K562 (cell line): ENCODE results near the gene GGT5. TPM values are rescaled to one million over a fixed set of nuclear protein-coding genes. Genes with fewer than 3 reads are reported as not detected.
A peak's percentile ranks its signal among the peaks of the same experiment; 100 is the strongest.

ENCODE experiments used
- ARID2 ChIP-seq: fragments of 450-650 bp; IDR thresholded peaks from 2 replicates; pipeline ENCODE4 v1.6.1; 2017; ENCODE audit warnings: antibody characterized with exemption, mild to moderate bottlenecking
- CHCHD3 ChIP-seq: fragments of 250-450 bp; sonication (Bioruptor Pico); IDR thresholded peaks from 2 replicates; pipeline ENCODE4 v2.1.2; 2022; ENCODE audit warnings: mild to moderate bottlenecking
- FOSL1 ChIP-seq: fragments of 200-800 bp; sonication (Bioruptor generic); conservative IDR thresholded peaks from 2 replicates; pipeline ENCODE4 v1.6.1; 2016; ENCODE audit warnings: missing genetic modification characterization, missing compliant biosample characterization
- GATAD2A ChIP-seq: fragments of 450-650 bp; IDR thresholded peaks from 2 replicates; pipeline ENCODE4 v1.6.1; 2017
- L3MBTL2 ChIP-seq: fragments of 450-650 bp; IDR thresholded peaks from 2 replicates; pipeline ENCODE4 v1.6.1; 2016; ENCODE audit warnings: mild to moderate bottlenecking, moderate library complexity
- MTA2 ChIP-seq: fragments of 450-650 bp; IDR thresholded peaks from 2 replicates; pipeline ENCODE4 v1.6.1; 2016; ENCODE audit warnings: low read depth
- NFRKB ChIP-seq: fragments of 450-650 bp; IDR thresholded peaks from 2 replicates; pipeline ENCODE4 v1.6.1; 2016; ENCODE audit warnings: low read depth
- NFXL1 ChIP-seq: fragments of 450-650 bp; formaldehyde crosslinking; IDR thresholded peaks from 2 replicates; pipeline ENCODE4 v1.4.0; 2021; ENCODE audit warnings: mild to moderate bottlenecking
- PHF21A ChIP-seq: fragments of 450-650 bp; IDR thresholded peaks from 2 replicates; pipeline ENCODE4 v1.6.1; 2017; ENCODE audit warnings: low read depth, borderline replicate concordance
- POLR2AphosphoS2 ChIP-seq: IDR thresholded peaks from 2 replicates; pipeline ENCODE4 v1.6.1; 2012; ENCODE audit warnings: low read length, improper control_type of control experiment
- RAD21 ChIP-seq, 2 experiments: fragments of 250-450 bp in 1 of 2; fragments of 450-650 bp in 1 of 2; sonication (Bioruptor Pico) in 1 of 2; formaldehyde crosslinking in 1 of 2; IDR thresholded peaks in 1 of 2; conservative IDR thresholded peaks in 1 of 2; 2 replicates each; pipeline versions ENCODE4 v1.4.0 to v1.8.0; 2020 to 2022; ENCODE audit warnings: mild to moderate bottlenecking in 2 of 2, moderate library complexity in 1 of 2
- SAFB ChIP-seq: fragments of 200-400 bp; formaldehyde crosslinking; IDR thresholded peaks from 2 replicates; pipeline ENCODE4 v1.6.1; 2017; ENCODE audit warnings: low read depth, low read length, borderline replicate concordance
- SRSF9 ChIP-seq: fragments of 200-400 bp; formaldehyde crosslinking; IDR thresholded peaks from 2 replicates; pipeline ENCODE4 v1.6.1; 2017; ENCODE audit warnings: low read depth, low read length, borderline replicate concordance
- ZFX ChIP-seq: sonication (generic); formaldehyde crosslinking; IDR thresholded peaks from 2 replicates; pipeline ENCODE4 v1.8.0; 2022; ENCODE audit warnings: mild to moderate bottlenecking, missing genetic modification reagents, moderate library complexity
- ZNF146 ChIP-seq: IDR thresholded peaks from one replicate; pipeline ENCODE4 v1.6.1; 2018; ENCODE audit warnings: missing compliant biosample characterization; ENCODE audit not compliant: unreplicated experiment
- ZNF57 ChIP-seq: fragments of 450-650 bp; formaldehyde crosslinking; IDR thresholded peaks from 2 replicates; pipeline ENCODE4 v1.4.0; 2020; ENCODE audit warnings: mild to moderate bottlenecking, moderate library complexity
- polyA plus RNA-seq, 8 experiments: library from polyadenylated mRNA; depleted of rRNA in 4 of 8; stranded (reverse) in 5 of 8; unstranded in 3 of 8; fragments of >200 nt; fragmentation: Nextera tagmentation in 2 of 8; fragmentation: Illumina TruSeq in 1 of 8; extraction: Ambion mirVana in 2 of 8; extraction: Trizol in 1 of 8; gene quantifications; 2 replicates each; pipeline versions ENCODE4 v1.2.1 to v1.2.3, GENCODE V29; 2011 to 2014; ENCODE audit warnings: inconsistent platforms in 1 of 8, missing spikeins in 1 of 8
- total RNA-seq, 7 experiments: library from RNA; depleted of rRNA in 6 of 7; stranded (reverse); fragments of >200 nt in 6 of 7; fragmentation: Illumina TruSeq in 2 of 7; extraction: Trizol in 2 of 7; gene quantifications; 2 replicates each; pipeline versions ENCODE4 v1.2.1 to v1.2.3, GENCODE V29; 2011 to 2021; ENCODE audit warnings: low replicate concordance in 1 of 7
- TF ChIP-seq, protein P1 (sequence below): fragments of 250-450 bp; sonication (Bioruptor Pico); IDR thresholded peaks from 2 replicates; pipeline ENCODE4 v1.9.0; 2021; ENCODE audit warnings: mild to moderate bottlenecking, inconsistent platforms
- TF ChIP-seq, protein P2 (sequence below), 2 experiments: IDR thresholded peaks in 1 of 2; conservative IDR thresholded peaks in 1 of 2; 2 replicates each; pipeline ENCODE4 v1.6.1; 2016; ENCODE audit warnings: low read depth in 2 of 2, mild to moderate bottlenecking in 1 of 2, missing compliant biosample characterization in 1 of 2, missing genetic modification characterization in 1 of 2, moderate library complexity in 1 of 2
- TF ChIP-seq, protein P3 (sequence below): sonication (generic); formaldehyde crosslinking; IDR thresholded peaks from 2 replicates; pipeline ENCODE4 v1.8.0; 2022; ENCODE audit warnings: mild to moderate bottlenecking, missing genetic modification reagents
- TF ChIP-seq, protein P4 (sequence below), 2 experiments: fragments of 250-450 bp in 1 of 2; fragments of 450-650 bp in 1 of 2; sonication (Bioruptor Pico) in 1 of 2; IDR thresholded peaks; 2 replicates each; pipeline versions ENCODE4 v1.6.1 to v1.8.0; 2016 to 2021; ENCODE audit warnings: mild to moderate bottlenecking in 2 of 2, moderate library complexity in 2 of 2, missing compliant biosample characterization in 1 of 2, missing genetic modification characterization in 1 of 2
- TF ChIP-seq, protein P5 (sequence below): fragments of 450-650 bp; conservative IDR thresholded peaks from 2 replicates; pipeline ENCODE4 v1.6.1; 2016; ENCODE audit warnings: missing genetic modification characterization, low read depth, mild to moderate bottlenecking, control low read depth, missing compliant biosample characterization

GGT5 gene
- total and polyA plus RNA-seq, 9 of the 15 experiments (the other 6 are each of a cell fraction or from before 2014, with no cell fraction given) = 0.07 to 0.69 (median 0.18) TPM; not detected in 4

DNA sequence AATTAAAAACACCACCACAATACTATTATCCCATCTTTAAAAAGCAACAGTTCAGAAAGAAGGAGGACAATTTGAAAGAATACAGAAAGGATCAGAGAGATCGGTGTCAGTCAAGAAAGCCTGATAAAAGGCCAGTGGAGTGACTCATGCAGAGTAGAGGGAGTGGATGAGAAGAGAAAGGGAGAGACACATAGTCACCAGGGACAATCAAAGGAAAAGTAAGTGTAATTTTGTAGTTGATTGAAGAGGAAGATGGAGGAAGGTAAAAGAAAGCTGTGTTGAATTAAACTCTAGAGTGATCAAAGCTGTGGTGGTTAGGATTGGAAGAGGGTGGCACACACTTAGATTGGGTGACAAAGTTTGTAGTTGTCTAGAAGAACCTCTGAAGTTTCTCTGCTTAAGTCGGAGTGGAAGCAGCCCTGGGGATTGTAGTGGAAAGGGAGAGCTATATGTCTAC, 39.9 kb upstream of the GGT5 start (continued):
- TF ChIP-seq, protein P1, sequence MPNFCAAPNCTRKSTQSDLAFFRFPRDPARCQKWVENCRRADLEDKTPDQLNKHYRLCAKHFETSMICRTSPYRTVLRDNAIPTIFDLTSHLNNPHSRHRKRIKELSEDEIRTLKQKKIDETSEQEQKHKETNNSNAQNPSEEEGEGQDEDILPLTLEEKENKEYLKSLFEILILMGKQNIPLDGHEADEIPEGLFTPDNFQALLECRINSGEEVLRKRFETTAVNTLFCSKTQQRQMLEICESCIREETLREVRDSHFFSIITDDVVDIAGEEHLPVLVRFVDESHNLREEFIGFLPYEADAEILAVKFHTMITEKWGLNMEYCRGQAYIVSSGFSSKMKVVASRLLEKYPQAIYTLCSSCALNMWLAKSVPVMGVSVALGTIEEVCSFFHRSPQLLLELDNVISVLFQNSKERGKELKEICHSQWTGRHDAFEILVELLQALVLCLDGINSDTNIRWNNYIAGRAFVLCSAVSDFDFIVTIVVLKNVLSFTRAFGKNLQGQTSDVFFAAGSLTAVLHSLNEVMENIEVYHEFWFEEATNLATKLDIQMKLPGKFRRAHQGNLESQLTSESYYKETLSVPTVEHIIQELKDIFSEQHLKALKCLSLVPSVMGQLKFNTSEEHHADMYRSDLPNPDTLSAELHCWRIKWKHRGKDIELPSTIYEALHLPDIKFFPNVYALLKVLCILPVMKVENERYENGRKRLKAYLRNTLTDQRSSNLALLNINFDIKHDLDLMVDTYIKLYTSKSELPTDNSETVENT (CRISPR knock-in tag) = no peak
- TF ChIP-seq ZNF57 (CRISPR knock-in tag) (no peak), CHCHD3 (CRISPR knock-in tag) (no peak), ZFX (CRISPR knock-in tag) (no peak), SAFB (no peak), FOSL1 (tag) (peak; percentile 79), POLR2AphosphoS2 (no peak), L3MBTL2 (no peak), SRSF9 (no peak), NFRKB (no peak), ZNF146 (CRISPR knock-in tag) (no peak), NFXL1 (CRISPR knock-in tag) (no peak), RAD21 (CRISPR knock-in tag; conservative IDR thresholded peaks at IDR 0.05 in 1 of 2, IDR thresholded peaks at IDR 0.05 in 1 of 2) (no peak), GATAD2A (no peak), PHF21A (no peak), MTA2 (no peak), ARID2 (no peak)
- TF ChIP-seq, protein P2, sequence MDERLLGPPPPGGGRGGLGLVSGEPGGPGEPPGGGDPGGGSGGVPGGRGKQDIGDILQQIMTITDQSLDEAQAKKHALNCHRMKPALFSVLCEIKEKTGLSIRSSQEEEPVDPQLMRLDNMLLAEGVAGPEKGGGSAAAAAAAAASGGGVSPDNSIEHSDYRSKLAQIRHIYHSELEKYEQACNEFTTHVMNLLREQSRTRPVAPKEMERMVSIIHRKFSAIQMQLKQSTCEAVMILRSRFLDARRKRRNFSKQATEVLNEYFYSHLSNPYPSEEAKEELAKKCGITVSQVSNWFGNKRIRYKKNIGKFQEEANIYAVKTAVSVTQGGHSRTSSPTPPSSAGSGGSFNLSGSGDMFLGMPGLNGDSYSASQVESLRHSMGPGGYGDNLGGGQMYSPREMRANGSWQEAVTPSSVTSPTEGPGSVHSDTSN (CRISPR knock-in tag; IDR thresholded peaks at IDR 0.05; ENCODE audit: low read depth) = no peak
- TF ChIP-seq, protein P2 (tag; conservative IDR thresholded peaks at IDR 0.05; ENCODE audit: low read depth) = peak; percentile 55; the same call in 1 of the 2 replicates
- TF ChIP-seq, protein P3, sequence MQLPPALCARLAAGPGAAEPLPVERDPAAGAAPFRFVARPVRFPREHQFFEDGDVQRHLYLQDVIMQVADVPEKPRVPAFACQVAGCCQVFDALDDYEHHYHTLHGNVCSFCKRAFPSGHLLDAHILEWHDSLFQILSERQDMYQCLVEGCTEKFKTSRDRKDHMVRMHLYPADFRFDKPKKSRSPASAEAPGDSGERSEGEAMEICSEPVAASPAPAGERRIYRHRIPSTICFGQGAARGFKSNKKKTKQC = no peak
- TF ChIP-seq, protein P4, sequence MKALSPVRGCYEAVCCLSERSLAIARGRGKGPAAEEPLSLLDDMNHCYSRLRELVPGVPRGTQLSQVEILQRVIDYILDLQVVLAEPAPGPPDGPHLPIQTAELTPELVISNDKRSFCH (CRISPR knock-in tag; IDR thresholded peaks at IDR 0.05) = no peak
- TF ChIP-seq, protein P4 (tag; IDR thresholded peaks at IDR 0.05) = no peak
- TF ChIP-seq, protein P5, sequence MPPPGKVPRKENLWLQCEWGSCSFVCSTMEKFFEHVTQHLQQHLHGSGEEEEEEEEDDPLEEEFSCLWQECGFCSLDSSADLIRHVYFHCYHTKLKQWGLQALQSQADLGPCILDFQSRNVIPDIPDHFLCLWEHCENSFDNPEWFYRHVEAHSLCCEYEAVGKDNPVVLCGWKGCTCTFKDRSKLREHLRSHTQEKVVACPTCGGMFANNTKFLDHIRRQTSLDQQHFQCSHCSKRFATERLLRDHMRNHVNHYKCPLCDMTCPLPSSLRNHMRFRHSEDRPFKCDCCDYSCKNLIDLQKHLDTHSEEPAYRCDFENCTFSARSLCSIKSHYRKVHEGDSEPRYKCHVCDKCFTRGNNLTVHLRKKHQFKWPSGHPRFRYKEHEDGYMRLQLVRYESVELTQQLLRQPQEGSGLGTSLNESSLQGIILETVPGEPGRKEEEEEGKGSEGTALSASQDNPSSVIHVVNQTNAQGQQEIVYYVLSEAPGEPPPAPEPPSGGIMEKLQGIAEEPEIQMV (tag) = no peak
